DMS 273 (cell line): Measurements from ENCODE around the gene USB1.
"Not testable (repeated sequence)": the region's sequence is repeated elsewhere in the genome, so short reads cannot be mapped to it uniquely, and the experiment has no call there.

ENCODE experiments used
- DNase-seq: peaks from one replicate; lab custom pipeline; 2025; ENCODE audit not compliant: unreplicated experiment; lab: John Stamatoyannopoulos, UW

Gene USB1

DNA sequence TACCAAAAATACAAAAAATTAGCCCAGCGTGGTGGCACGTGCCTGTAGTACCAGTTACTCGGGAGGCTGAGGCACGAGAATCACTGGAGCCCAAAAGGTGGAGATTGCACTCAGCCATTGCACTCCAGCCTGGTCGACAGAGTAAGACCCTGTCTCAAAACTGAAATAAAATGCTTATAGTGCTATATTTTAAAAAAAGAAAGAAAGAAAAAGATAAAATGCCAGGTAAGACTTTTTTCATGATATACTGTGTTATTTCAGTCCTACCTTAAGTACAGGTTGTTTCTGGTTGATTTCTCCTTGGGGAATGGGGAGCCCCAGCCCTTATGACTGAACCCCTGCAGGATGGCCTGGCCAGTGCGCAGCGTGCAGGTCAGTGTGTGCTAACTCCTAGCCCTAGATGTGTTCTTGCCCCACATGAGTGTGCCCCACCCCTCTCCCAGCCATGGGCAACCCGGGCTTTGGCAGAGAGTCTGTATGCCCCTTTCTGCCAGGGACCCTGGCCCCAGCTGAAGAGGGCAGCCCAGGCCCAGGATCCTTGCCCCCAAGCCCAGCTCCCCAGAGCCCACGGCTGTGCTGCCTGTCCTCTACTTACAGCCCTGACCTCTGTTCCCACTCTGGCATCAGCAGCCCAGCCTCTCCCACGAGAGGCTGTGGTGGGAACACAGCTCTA lies 31.6 kb upstream of the USB1 start:
- no peak for DNase-seq

DNA sequence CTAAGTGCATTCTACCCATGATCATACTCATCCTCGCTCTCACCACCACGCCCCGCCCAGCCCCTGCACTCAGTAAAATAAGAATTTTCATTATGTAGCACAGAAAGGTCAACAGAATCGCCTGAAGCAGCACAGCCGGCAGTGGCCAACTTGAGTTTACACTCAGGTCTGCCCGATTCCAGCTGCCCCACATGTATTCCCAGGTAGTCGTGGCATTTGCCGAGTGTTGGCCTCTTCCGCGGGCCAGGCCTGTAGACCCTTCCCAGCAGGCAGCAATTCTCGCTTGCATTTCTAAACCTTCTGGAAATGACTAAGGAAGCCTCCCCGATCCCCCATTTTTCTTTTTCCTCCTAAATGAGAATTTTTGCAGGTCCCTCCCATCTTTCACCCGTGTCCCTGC lies 30.9 kb upstream of the USB1 start:
- DNase-seq = no peak

DNA sequence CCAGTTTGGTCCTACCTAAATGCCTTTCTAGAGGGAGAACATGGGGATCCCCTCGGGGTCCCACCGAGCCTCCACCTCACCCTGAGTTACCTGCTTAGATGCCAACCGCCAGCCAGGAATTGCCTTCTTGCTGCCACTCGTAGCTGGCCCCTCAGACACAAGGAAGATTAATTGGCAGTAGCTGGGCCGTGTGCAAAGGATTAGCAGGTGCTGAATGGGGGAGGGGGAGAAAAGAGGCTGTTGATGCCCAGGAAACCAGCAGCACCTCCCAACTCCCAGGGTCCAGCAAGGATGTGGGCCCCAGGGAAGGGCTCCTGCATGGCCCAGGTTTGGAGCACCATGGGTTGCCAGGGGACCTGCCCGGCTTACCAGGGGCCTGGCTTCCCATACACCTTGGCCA lies 30.2 kb upstream of the USB1 start, which contains the start of gene CNGB1:
Gene CNGB1, minus strand, starts transcription at position 159 of the 400 bp plus-strand sequence. CDS start 3,842 bp downstream, outside the sequence.
- no peak for DNase-seq

DNA sequence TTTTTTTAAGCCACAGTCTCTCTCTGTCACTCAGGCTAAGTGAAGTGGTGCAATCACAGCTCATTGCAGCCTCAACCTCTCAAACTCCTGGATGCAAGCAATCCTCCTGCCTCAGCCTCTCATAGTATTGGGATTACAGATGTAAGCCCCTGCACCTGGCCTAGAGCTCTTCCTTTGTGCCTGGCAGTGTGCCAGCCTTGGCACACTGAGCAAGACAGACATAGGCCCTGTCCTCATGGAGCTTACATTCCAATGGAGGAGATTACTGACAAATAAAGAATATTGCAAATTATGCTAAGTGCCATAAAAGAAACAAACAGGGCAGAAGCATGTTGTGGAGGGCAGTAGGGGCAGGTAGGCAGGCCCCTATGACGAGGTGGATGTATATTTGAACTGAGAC lies 29.4 kb upstream of the USB1 start:
- DNase-seq = no peak

DNA sequence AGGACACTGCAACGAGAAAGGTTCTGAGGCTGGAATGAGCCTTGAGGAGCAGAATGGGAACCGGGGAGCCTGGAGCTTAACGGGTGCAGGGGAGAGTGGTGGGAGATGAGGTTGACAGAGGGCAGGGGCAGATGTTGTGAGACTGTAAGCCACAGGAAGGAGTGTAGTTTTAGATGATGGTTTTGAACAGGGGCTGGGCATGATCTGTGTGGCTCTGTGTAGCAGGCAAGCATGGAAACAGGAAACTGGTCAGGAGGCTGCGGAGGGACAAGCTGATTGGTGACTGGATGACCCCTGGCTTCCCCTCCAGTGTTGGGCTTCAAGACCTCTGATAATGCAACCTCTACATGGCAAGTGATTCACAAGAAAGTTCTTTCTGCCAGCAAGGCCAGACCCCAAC lies 28.9 kb upstream of the USB1 start:
- DNase-seq = no peak

DNA sequence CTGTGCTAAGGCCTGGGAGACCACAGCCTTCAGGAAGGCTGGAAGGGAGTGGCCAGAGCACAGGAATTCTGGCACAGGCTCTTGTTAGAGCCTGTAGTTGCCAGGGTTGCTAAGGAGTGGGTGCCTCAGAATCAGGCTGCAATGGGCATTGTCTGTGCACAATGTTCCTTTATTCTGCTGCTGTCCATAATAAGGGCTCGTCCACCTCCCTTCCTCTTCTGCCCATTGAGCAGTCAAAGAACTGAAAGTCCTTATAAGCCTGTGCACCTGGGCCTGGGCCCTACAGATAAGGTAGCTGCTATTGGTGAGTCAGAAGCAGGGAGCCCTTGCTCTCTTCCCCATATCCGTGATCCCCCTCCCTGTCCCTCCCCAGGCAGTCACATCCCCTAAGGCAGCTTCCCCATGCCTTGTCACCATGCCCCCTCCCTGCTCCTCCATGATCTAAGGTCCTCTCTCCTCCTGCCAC lies 24.8 kb upstream of the USB1 start:
- DNase-seq = no peak

DNA sequence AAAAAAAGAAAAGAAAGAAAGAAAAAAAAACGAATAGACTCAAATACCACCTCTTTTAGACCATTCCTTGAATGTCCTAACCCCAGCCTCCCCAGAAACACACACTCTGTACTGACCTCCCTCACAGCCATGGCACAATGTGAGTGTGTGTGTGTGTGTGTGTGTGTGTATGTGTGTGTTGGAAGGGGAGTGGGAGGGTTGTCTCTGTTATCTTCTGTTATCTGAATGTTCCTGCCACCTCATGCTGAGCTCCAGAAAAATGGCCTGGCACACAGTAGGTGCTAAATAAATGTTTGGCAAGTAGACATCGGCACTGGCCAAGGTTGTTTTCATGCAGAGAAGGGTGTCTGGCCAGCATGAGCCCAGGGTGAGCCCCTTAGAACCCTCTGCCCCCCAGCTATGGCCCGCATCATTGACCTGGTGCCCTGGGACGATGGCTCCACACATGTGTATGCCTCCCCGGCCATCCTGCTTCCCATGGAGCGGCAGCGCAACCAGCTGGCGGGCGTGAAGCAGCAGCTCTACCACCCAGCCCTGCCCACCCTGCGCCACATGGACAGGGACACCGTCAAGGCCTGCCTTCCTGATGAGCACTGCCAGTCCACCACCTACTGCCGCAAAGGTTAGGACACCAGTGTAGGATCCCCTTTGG lies 23.7 kb upstream of the USB1 start:
- peak; percentile 27 for DNase-seq

DNA sequence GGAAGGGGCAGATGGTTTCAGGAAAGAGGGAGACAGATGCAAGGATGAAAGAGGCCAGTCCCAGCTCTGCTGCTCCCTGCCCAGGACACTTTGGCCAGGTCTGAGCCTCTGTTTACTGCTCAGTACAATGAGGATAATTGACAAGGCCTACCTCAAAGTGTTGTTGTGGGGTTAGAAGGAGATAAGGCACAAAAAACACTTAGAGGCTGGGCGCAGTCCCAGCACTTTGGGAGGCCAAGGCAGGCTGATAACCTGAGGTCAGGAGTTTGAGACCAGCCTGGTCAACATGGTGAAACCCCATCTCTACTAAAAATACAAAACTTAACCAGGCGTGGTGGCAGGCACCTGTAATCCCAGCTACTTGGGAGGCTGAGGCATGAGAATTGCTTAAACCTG lies 23.1 kb upstream of the USB1 start:
- not testable (repeated sequence) for DNase-seq

DNA sequence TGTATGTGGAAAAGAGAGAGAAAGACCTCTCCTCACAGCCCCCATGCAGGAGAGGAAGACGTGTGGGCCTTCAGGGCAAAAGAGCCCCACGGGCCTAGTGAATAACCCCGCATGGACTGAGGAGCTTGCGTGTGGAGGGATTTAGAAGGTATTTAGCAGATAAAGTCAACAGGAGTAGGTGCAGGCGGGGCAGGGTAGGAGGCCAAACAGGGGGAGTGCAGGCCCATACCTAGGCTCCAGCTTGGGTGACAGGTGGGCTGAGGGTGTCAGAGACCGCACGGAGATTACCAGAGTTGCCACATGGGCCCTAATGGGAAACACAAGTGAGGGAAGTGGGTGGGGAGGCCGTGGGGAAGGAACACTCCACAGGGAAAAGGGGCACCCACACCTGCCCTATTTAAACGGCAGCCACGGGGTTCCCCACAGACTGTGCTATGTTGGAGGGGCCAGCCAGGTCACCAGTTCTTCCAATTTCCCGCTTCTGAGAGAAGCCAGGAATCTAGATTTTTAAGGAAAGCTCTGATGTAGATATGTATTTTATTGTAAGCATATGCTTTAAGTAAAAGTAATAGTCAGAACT lies 22.1 kb upstream of the USB1 start:
- DNase-seq = no peak

DNA sequence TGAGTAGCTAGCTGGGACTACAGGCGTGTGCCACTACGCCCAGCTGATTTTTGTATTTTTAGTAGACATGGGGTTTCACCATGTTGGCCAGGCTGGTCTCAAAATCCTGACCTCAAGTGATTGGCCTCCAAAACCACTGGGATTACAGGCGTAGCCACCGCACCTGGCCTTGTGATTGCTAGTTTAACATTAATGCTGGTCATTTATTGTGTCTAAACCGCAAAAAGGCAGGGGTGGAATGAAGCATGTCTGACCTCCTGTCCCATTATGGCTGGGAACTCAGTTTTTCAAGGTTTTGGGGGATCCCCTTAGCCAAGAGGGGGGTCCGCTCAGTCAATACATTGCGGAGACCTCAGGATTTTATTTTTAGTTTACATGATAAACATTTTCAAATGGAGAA lies 19.6 kb upstream of the USB1 start:
- DNase-seq = no peak

DNA sequence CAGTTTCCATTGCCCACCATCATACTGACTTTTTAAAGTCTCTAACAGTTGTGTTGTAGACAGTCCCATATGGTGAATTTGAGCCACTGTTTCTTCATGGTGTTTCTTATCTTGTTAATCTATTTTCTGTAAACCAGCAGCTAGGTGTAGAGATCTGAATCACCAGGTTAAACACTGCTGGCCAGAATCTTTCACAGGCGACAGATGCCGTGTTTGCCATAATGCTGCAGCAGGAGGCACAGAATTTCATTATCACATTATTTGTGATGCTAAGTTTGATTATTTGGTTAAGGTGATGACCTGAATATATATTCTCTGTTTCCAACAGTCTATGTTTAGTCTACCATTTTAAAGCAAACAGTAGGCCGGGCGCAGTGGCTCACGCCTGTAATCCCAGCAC lies 18.8 kb upstream of the USB1 start:
- DNase-seq = peak; percentile 66

DNA sequence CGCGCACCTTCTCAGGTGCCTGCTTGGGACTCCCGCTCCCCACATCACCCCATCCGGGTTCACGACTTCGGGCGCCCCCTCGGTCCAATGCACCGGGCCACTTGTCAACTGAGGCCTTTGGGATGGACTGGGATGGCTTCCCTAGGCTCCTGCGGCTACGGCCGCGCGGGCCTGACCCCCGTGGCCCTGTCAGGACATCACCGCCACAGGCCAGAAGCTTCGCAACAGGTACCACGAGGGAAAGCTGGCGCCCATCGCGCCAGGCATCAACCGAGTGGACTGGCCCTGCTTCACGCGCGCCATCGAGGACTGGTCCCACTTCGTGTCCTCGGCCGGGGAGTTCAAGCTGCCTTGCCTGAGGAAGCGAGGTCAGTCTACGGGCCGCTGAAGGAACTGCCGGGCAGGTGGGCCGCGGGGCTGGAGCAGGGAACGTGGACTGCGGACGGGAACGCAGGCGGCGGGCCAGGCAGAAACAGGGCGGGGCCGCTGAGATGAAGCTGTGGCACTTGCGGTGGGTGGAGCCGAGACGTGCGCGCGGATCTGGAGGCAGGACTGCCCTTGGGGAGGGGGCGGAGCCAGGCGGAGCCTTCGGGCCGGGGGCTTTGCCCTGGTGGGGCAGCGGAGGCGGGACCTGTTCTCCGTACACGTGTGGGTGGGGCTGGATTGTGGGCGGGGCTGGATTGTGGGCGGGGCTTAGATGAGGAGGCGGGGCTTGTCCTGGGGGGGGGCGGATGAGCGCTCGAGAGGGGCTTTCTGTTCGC lies 16.6 kb upstream of the USB1 start:
- no peak for DNase-seq

DNA sequence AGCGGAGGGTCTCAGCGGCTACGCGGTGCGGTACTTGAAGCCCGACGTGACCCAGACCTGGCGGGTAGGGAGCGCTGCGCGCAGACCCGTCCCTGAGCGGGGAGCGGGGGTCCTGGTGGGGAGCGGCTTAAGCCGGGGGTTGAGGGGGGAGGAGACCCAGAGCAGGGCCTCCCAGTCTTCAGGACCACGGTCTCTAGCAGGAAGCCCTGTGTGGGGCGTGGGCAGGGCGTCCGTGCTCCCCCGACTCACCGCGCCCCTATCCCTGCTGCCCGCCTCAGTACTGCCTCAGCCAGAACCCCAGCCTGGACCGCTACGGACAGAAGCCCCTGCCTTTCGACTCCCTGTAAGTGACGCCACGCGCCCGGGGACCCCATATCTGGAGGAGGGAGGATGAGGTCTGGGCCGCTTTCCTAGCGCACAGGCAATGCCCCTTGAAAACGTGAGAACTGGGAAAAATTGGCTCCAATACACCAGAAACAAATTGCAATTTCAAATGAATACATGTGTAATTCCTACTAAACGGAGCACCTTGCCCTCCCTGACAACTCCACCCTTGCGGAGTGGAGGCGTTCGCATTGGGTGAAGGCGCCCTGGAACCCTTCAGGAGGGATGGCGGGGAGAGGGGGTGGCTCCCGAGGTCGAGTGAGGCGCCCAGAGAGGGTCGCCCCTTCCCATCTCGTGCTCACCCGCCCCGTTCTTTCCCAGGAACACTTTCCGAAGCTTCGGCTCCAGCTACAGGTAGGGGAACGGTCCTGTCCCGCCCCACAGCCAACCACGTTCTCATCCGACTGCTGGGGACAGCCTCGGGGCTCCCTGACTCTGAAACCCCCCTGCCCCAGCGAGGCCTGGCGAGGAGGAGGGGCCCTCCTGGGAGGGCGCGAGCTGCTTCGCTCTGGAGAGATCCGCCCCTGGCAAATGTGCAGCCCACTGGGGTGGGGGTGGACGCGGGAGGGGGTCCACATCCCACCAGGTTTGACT lies 15.7 kb upstream of the USB1 start:
- no peak for DNase-seq

DNA sequence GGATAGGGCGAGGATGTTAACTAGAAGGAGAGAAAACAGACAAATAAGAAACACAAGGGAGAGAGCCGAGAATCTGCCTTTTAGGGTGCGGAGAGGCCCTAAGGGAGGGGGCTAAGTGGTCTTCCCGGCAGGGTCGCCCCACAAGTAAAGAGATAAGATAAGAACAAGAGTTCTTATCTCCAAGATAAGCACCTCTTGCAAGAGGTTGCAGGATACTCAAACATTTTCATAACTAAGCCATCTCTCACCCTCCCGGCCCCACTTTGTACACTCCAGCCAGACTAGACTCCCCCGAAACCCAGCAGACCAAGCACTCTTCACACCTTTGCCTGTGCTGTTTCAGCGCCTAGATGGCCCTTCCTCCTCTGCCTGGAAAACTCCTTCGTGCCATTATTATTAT lies 15.0 kb upstream of the USB1 start:
- no peak for DNase-seq

DNA sequence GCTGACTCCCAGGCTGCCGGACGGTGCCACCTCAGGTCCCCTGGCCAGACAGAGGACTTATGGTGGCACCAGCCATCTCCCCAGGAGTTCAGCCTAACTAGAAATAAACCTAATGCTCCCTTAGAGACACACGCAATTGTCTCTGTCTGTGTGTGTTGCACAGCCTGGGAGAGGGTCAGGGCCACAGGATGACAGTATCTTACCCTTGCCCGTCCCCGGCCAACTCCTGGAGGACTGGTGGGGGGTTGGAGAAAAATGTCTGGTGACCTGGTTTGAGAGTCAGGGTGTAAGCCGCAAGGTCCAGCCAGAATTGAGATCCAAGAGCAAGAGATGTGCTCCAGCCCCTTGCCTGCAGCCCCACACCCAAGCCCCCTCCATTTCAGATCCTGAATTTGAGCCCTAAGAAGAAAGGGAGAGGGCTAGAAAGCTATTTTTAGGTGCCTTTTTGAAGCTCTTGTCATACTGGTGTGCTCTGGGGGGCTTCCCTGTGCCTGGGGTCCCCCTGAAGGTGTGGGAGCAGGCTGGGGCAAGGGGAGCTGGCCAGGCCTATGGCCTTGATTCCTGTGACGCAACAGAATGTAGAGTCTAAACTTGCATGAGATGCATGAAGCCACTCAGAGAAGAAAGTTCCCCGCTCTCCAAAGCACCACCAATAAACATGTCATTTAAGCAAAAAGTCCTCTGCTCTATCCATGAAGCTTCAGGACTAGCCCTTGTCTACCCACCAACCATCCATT lies 13.6 kb upstream of the USB1 start:
- no peak for DNase-seq

DNA sequence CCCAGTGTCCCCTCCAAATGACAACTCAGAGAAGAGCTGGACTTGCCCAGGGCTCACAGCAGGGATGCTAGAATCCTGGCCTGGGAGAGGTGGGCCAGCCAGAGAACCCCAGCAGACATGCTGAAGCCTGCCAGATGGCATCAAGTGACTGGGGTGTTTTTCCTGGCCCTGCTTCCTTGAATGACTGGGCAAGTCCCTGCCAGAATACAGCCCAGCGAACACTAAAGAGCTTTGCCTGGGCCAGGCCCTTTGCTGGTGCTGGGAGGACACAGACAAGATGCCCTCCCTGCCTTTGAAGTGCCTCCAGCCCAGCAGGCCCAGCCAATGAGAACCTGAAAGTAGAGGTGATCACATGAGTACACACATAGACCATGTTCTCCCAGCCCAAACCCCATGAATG lies 12.3 kb upstream of the USB1 start:
- peak; percentile 92 for DNase-seq

DNA sequence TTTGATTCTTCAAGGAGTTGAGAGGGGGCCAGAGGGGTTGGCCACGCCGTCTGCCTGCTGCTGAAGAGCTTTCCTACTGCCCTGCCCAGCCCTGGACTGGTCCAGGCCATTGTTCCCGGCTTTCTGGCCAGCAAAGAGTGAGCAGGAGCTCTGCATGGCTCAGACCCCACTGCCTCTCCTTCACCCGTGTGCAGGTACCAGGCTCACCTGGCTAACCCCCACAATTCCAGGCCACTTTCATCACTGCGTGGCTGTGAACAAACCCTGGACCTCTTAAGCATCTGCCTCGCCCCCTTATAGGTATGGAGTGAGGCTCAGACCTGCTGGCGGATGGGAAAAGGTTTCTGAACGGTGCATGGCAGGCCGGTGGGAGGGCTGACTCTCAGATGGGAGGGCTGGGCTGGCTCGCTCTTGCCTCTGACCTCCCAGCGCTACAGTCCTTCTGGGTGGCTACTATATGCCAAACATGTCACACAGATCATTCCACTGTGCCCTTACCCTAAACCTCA lies 9.6 kb upstream of the USB1 start:
- no peak for DNase-seq

DNA sequence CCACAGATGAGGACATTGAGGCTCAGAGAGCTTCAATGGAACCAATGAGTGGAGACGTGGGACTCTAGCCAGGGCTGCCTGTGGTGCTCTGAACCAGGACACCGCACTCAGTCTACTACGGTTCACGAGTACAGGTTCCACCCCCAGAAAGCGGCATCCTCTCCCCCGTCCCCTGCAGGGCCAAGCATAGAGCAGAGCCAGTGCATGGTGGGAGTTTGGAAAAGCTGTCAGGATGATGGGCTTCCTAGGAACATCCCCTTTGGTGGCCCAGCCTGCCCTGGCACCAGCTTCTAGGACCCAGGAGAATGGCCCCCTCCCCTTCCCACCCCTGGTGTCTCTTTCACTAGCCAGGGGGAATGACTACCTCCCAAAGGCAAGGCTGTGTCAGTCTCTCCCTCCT lies 9.1 kb upstream of the USB1 start:
- no peak for DNase-seq

DNA sequence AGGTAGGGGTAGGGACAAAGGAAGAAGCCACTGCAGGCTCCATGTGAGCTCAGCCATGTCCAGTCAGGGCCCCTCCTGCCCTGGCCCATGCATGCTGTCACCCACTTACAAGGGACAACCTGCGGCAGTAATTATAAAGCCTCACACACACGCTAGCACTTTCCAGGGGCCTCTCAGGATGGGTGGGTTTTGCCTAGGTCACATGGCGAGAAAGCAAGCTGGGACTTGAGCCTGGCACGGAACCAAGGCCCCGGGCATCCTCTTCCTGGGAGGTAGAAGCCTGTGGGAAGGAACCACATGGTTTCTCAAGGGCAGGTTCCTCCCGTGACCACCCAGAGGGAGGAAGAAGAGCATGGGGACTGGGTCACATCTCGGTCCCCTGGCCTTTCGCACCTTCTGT lies 7.8 kb upstream of the USB1 start:
- peak; percentile 57 for DNase-seq

DNA sequence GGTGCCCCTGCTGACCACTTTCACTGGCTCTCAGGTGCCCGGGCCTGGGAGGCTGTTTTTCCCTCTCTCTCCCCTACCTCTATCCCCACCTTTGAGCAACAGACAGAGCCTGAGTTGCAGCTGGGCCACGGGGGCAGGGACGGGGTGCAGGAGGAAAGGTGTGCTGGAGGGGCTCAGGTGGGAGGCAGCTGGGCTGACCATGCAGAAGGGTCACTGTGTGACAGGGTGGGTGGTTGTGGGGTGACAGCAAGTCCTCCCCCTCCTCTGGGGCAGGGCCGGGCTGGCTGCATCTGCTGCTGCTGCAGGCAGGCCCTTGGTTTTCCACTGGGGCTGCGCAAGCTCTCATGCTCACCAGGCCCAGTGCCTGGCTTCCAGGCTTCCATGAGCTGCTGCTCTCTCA lies 7.3 kb upstream of the USB1 start:
- DNase-seq = no peak
